SK-N-SH treated with all-trans-retinoic acid at 6 μM for 48 hours (cell line): Measurements from ENCODE around the gene DNAH14.

Experiments used
- ATAC-seq: fragments of 200-7000 bp; cut with Tn5 transposase; 3 replicates; pipeline ENCODE4 v1.9.1; 2020; ENCODE audit warnings: mild to moderate bottlenecking, moderate library complexity
- ARNTL ChIP-seq: fragments of 450-650 bp; formaldehyde crosslinking; IDR thresholded peaks from 2 replicates; pipeline ENCODE4 v1.5.0; 2020; ENCODE audit warnings: low read depth, mild to moderate bottlenecking, moderate library complexity, borderline replicate concordance
- BACH2 ChIP-seq: fragments of 250-450 bp; sonication (Bioruptor Pico); IDR thresholded peaks from 2 replicates; pipeline ENCODE4 v1.9.0; 2021; ENCODE audit warnings: mild to moderate bottlenecking, borderline replicate concordance
- CREB5 ChIP-seq: fragments of 250-450 bp; sonication (Bioruptor Pico); IDR thresholded peaks from 2 replicates; pipeline ENCODE4 v1.5.1; 2020; ENCODE audit warnings: low read depth, mild to moderate bottlenecking, moderate library complexity
- CSDC2 ChIP-seq: fragments of 250-450 bp; sonication (Bioruptor Pico); IDR thresholded peaks from 2 replicates; pipeline ENCODE4 v1.5.0; 2020; ENCODE audit warnings: mild to moderate bottlenecking, moderate library complexity
- CSRNP3 ChIP-seq: fragments of 250-450 bp; sonication (Bioruptor Pico); IDR thresholded peaks from 2 replicates; pipeline ENCODE4 v1.5.1; 2021; ENCODE audit warnings: mild to moderate bottlenecking, moderate library complexity
- ESRRG ChIP-seq: fragments of 250-450 bp; sonication (Bioruptor Pico); IDR thresholded peaks from 2 replicates; pipeline ENCODE4 v1.6.1; 2021; ENCODE audit warnings: mild to moderate bottlenecking
- GLIS3 ChIP-seq: fragments of 250-450 bp; sonication (Bioruptor Pico); IDR thresholded peaks from 2 replicates; pipeline ENCODE4 v1.5.0; 2020; ENCODE audit warnings: mild to moderate bottlenecking, moderate library complexity
- ISL1 ChIP-seq: fragments of 250-450 bp; sonication (Bioruptor Pico); IDR thresholded peaks from 2 replicates; pipeline ENCODE4 v2.1.2; 2022; ENCODE audit warnings: mild to moderate bottlenecking, moderate library complexity
- OSR1 ChIP-seq: fragments of 250-450 bp; sonication (Bioruptor Pico); IDR thresholded peaks from 2 replicates; pipeline ENCODE4 v1.8.0; 2022; ENCODE audit warnings: moderate library complexity, mild to moderate bottlenecking, inconsistent platforms
- PATZ1 ChIP-seq: fragments of 250-450 bp; sonication (Bioruptor Pico); IDR thresholded peaks from 2 replicates; pipeline ENCODE4 v1.8.0; 2020; ENCODE audit warnings: mild to moderate bottlenecking, moderate library complexity, borderline replicate concordance
- POU6F1 ChIP-seq: fragments of 250-450 bp; sonication (Bioruptor Pico); IDR thresholded peaks from 2 replicates; pipeline ENCODE4 v1.8.0; 2021; ENCODE audit warnings: low read depth, mild to moderate bottlenecking, moderate library complexity, borderline replicate concordance
- PPARA ChIP-seq: fragments of 250-450 bp; sonication (Bioruptor Pico); IDR thresholded peaks from 2 replicates; pipeline ENCODE4 v1.5.0; 2020; ENCODE audit warnings: mild to moderate bottlenecking, borderline replicate concordance
- RARB ChIP-seq: fragments of 250-450 bp; sonication (Bioruptor Pico); IDR thresholded peaks from 2 replicates; pipeline ENCODE4 v1.8.0; 2021; ENCODE audit warnings: mild to moderate bottlenecking, moderate library complexity
- SNAI2 ChIP-seq: fragments of 250-450 bp; sonication (Bioruptor Pico); IDR thresholded peaks from 2 replicates; pipeline ENCODE4 v1.5.0; 2020; ENCODE audit warnings: mild to moderate bottlenecking, moderate library complexity
- TOX ChIP-seq: fragments of 250-450 bp; sonication (Bioruptor Pico); IDR thresholded peaks from 2 replicates; pipeline ENCODE4 v1.8.0; 2021; ENCODE audit warnings: mild to moderate bottlenecking, moderate library complexity, borderline replicate concordance
- TSHZ2 ChIP-seq: fragments of 250-450 bp; sonication (Bioruptor Pico); IDR thresholded peaks from 2 replicates; pipeline ENCODE4 v1.5.0; 2020; ENCODE audit warnings: mild to moderate bottlenecking, moderate library complexity
- ZC3H10 ChIP-seq: fragments of 250-450 bp; sonication (Bioruptor Pico); IDR thresholded peaks from 2 replicates; pipeline ENCODE4 v1.5.1; 2021; ENCODE audit warnings: mild to moderate bottlenecking, moderate library complexity
- ZFP3 ChIP-seq: fragments of 250-450 bp; sonication (Bioruptor Pico); IDR thresholded peaks from 2 replicates; pipeline ENCODE4 v1.5.0; 2020; ENCODE audit warnings: mild to moderate bottlenecking, moderate library complexity
- ZFP30 ChIP-seq: fragments of 450-650 bp; formaldehyde crosslinking; IDR thresholded peaks from 2 replicates; pipeline ENCODE4 v1.5.0; 2022; ENCODE audit warnings: mild to moderate bottlenecking, moderate library complexity
- ZNF565 ChIP-seq: fragments of 450-650 bp; formaldehyde crosslinking; conservative IDR thresholded peaks from 2 replicates; pipeline ENCODE4 v1.5.0; 2020; ENCODE audit warnings: low read depth, mild to moderate bottlenecking, moderate library complexity
- ZNF8 ChIP-seq: fragments of 450-650 bp; formaldehyde crosslinking; IDR thresholded peaks from 2 replicates; pipeline ENCODE4 v1.5.0; 2020; ENCODE audit warnings: mild to moderate bottlenecking, moderate library complexity

DNAH14 gene

GRCh38 chr1:225348400-225348799, 418.9 kb downstream of the DNAH14 start:
- TF ChIP-seq CSRNP3 (CRISPR knock-in tag) (no peak), BACH2 (CRISPR knock-in tag) (no peak), ISL1 (CRISPR knock-in tag) (no peak), TSHZ2 (no peak), GLIS3 (CRISPR knock-in tag) (no peak), ZNF8 (CRISPR knock-in tag) (no peak), RARB (CRISPR knock-in tag) (no peak), OSR1 (no peak), PPARA (CRISPR knock-in tag) (no peak), ZNF565 (no peak), ZFP30 (CRISPR knock-in tag) (no peak)
- no peak for ATAC-seq

GRCh38 chr1:225349826-225350225, 420.4 kb downstream of the DNAH14 start:
- no peak for TF ChIP-seq CREB5 (CRISPR knock-in tag)
- TF ChIP-seq BACH2 (CRISPR knock-in tag) = no peak
- TF ChIP-seq ZNF8 (CRISPR knock-in tag) = no peak
- TF ChIP-seq ISL1 (CRISPR knock-in tag) = no peak

GRCh38 chr1:225350872-225351271, 421.4 kb downstream of the DNAH14 start:
- no peak for ATAC-seq
- no peak for TF ChIP-seq ARNTL (CRISPR knock-in tag)
- TF ChIP-seq ISL1 (CRISPR knock-in tag) = no peak
- TF ChIP-seq RARB (CRISPR knock-in tag) = no peak

More at GRCh38 chr1:225349826-225350225, 420.4 kb downstream of the DNAH14 start:
- ATAC-seq = no peak

GRCh38 chr1:225354906-225355305, 425.4 kb downstream of the DNAH14 start:
- TF ChIP-seq ZNF8 (CRISPR knock-in tag) (no peak), POU6F1 (CRISPR knock-in tag) (no peak), CSDC2 (CRISPR knock-in tag) (no peak), ESRRG (CRISPR knock-in tag) (no peak), BACH2 (CRISPR knock-in tag) (no peak), PATZ1 (no peak), ZC3H10 (no peak), ZFP30 (CRISPR knock-in tag) (no peak), ZFP3 (no peak), PPARA (CRISPR knock-in tag) (no peak), GLIS3 (CRISPR knock-in tag) (no peak), ARNTL (CRISPR knock-in tag) (no peak), TOX (CRISPR knock-in tag) (no peak), SNAI2 (CRISPR knock-in tag) (no peak)
- ATAC-seq = no peak
